Measurements from ENCODE around the gene ZNF613. TPM values are rescaled to one million over a fixed set of nuclear protein-coding genes. Genes with fewer than 3 reads are reported as not detected.
"Not testable (repeated sequence)": the region's sequence is repeated elsewhere in the genome, so short reads cannot be mapped to it uniquely, and the experiment has no call there.

ZNF613 gene
- polyA plus RNA-seq, 1 experiment: 8.4 TPM

GRCh38 chr19:51944798-51945552 is 17.7 kb downstream of the ZNF613 start:
- DNase-seq (ENCODE audit: low read depth, low spot score): no peak
- H3K9me3 ChIP-seq (ENCODE audit: control insufficient read depth, insufficient read depth, low read length): peaks cover 54% of the 10 kb centered on the region
- no peak overlapping the region for H3K4me3 ChIP-seq (ENCODE audit: low read depth, low read length)
- H3K27me3 ChIP-seq (ENCODE audit: control insufficient read depth, insufficient read depth, low read length): no peaks in the 10 kb centered on the region
- TF ChIP-seq, protein P1, sequence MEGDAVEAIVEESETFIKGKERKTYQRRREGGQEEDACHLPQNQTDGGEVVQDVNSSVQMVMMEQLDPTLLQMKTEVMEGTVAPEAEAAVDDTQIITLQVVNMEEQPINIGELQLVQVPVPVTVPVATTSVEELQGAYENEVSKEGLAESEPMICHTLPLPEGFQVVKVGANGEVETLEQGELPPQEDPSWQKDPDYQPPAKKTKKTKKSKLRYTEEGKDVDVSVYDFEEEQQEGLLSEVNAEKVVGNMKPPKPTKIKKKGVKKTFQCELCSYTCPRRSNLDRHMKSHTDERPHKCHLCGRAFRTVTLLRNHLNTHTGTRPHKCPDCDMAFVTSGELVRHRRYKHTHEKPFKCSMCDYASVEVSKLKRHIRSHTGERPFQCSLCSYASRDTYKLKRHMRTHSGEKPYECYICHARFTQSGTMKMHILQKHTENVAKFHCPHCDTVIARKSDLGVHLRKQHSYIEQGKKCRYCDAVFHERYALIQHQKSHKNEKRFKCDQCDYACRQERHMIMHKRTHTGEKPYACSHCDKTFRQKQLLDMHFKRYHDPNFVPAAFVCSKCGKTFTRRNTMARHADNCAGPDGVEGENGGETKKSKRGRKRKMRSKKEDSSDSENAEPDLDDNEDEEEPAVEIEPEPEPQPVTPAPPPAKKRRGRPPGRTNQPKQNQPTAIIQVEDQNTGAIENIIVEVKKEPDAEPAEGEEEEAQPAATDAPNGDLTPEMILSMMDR (IDR thresholded peaks at IDR 0.05; ENCODE audit: low read depth, low read length): no peak
- H3K27ac ChIP-seq (ENCODE audit: low read depth, low read length): no peak overlapping the region
- ChIA-PET CTCF (no interaction called here), POLR2A (no interaction called here)

- no peaks in the 10 kb centered on the region for H3K27me3 ChIP-seq (ENCODE audit: control insufficient read depth, insufficient read depth, low read length)
- H3K4me3 ChIP-seq (ENCODE audit: low read depth, low read length): no peak overlapping the region
- ChIA-PET CTCF (no interaction called here), POLR2A (no interaction called here)
- peaks cover 44% of the 10 kb centered on the region for H3K9me3 ChIP-seq (ENCODE audit: control insufficient read depth, insufficient read depth, low read length)
- H3K27ac ChIP-seq (ENCODE audit: low read depth, low read length): no peak overlapping the region
- TF ChIP-seq, protein P1 (IDR thresholded peaks at IDR 0.05; ENCODE audit: low read depth, low read length): no peak
- no peak for DNase-seq (ENCODE audit: low read depth, low spot score)
Measured at GRCh38 chr19:51946602-51947001, 19.3 kb downstream of the ZNF613 start.

DNA sequence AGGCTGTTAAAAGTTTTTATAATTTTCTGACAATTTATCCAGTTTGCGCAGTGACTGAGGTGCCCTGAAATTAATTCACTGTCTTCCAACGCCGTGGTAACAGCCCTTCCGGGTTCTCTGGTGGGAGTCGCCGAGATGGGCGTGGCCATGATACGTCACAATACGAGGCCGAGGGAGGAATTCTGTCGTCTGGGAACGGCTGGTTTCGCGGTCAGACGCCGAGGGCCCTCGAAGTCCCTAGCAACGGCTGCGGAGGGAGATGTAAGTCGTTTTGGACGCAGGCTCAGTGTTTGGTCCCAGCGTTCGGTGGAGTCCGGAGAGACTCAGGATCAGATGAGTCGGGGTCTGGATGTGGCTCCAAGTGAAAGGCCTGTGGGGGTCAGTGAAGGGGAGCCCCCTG is 21.7 kb downstream of the ZNF613 start:
- CTCF ChIA-PET: no interaction called here
- Histone ChIP-seq H3K27me3 (ENCODE audit: control insufficient read depth, insufficient read depth, low read length) (no peaks in the 10 kb centered on the region), H3K4me3 (ENCODE audit: low read depth, low read length) (peak overlapping the region; percentile 48), H3K9me3 (ENCODE audit: control insufficient read depth, insufficient read depth, low read length) (peaks cover 37% of the 10 kb centered on the region), H3K27ac (ENCODE audit: low read depth, low read length) (no peak overlapping the region)
- TF ChIP-seq, protein P1 (IDR thresholded peaks at IDR 0.05; ENCODE audit: low read depth, low read length): no peak
- POLR2A ChIA-PET: no interaction called here
- no peak for DNase-seq (ENCODE audit: low read depth, low spot score)

DNA sequence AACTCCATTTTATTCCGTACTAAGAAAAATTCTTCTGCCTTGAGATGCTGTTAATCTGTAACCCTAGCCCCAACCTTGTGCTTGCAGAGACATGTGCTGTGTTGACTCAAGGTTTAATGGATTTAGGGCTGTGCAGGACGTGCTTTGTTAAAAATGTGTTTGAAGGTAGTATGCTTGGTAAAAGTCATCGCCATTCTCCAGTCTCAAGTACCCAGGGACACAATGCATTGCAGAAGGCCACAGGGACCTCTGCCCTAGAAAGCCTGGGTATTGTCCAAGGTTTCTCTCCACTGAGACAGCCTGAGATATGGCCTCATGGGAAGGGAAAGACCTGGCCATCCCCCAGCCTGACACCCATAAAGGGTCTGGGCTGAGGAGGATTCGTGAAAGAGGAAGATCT is 30.6 kb downstream of the ZNF613 start:
- H3K9me3 ChIP-seq (ENCODE audit: control insufficient read depth, insufficient read depth, low read length); H3K27ac ChIP-seq (ENCODE audit: low read depth, low read length); H3K27me3 ChIP-seq (ENCODE audit: control insufficient read depth, insufficient read depth, low read length); CTCF ChIA-PET; POLR2A ChIA-PET; DNase-seq (ENCODE audit: low read depth, low spot score); H3K4me3 ChIP-seq (ENCODE audit: low read depth, low read length): not testable (repeated sequence)

DNA sequence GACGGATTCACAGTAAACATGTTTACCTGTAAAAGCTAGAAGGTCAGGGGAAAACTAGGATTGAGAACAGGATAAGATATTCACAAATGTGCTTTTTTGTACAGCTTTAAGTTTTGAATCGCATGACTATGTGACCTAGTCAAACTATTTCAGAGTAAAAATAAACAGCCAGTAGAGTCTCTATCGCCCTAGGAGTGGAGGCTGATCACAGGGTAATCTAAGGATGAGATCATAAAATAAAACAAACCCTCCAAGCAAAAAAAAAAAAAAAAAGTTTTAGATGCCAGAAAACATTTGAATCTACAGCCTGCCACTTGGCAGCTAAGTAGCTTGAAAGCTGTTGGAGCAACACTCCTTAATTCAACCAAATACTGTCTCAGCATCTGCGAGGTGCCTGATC is 32.5 kb downstream of the ZNF613 start:
- no peak for DNase-seq (ENCODE audit: low read depth, low spot score)
- no peaks in the 10 kb centered on the region for H3K27me3 ChIP-seq (ENCODE audit: control insufficient read depth, insufficient read depth, low read length)
- TF ChIP-seq, protein P1 (IDR thresholded peaks at IDR 0.05; ENCODE audit: low read depth, low read length): no peak
- H3K27ac ChIP-seq (ENCODE audit: low read depth, low read length): no peak overlapping the region
- ChIA-PET POLR2A (no interaction called here), CTCF (no interaction called here)
- no peak overlapping the region for H3K4me3 ChIP-seq (ENCODE audit: low read depth, low read length)
- peaks cover 12% of the 10 kb centered on the region for H3K9me3 ChIP-seq (ENCODE audit: control insufficient read depth, insufficient read depth, low read length)

- H3K27ac ChIP-seq (ENCODE audit: low read depth, low read length); H3K4me3 ChIP-seq (ENCODE audit: low read depth, low read length); CTCF ChIA-PET; POLR2A ChIA-PET; DNase-seq (ENCODE audit: low read depth, low spot score); H3K27me3 ChIP-seq (ENCODE audit: control insufficient read depth, insufficient read depth, low read length): not testable (repeated sequence)
- peaks cover 21% of the 10 kb centered on the region for H3K9me3 ChIP-seq (ENCODE audit: control insufficient read depth, insufficient read depth, low read length)
Measured at GRCh38 chr19:51960621-51961233, 33.5 kb downstream of the ZNF613 start.

All from AG04450 (cell line).